Endodermal cell (in vitro differentiated cells): ENCODE measurements around the gene LMTK3. TPM values are rescaled to one million over a fixed set of nuclear protein-coding genes. Genes with fewer than 3 reads are reported as not detected.
A peak's percentile ranks its signal among the peaks of the same experiment; 100 is the strongest.

ENCODE experiments used
- DNase-seq: peaks from one replicate; pipeline ENCODE4 v3.0.0-alpha.2; 2017
- H3K27ac ChIP-seq: 2 replicates; pipeline ENCODE4 v1.5.1; 2013; ENCODE audit warnings: mild to moderate bottlenecking, low read depth, low read length, moderate library complexity
- H3K27me3 ChIP-seq: 2 replicates; pipeline ENCODE4 v1.6.1; 2013; ENCODE audit warnings: mild to moderate bottlenecking, low read length, moderate library complexity; ENCODE audit not compliant: insufficient read depth, control insufficient read depth, poor library complexity, severe bottlenecking
- H3K36me3 ChIP-seq: 2 replicates; pipeline ENCODE4 v1.7.0; 2013; ENCODE audit warnings: mild to moderate bottlenecking, low read length, moderate library complexity; ENCODE audit not compliant: control insufficient read depth, insufficient read depth
- H3K4me1 ChIP-seq: one replicate; pipeline ENCODE4 v1.7.0; 2013; ENCODE audit warnings: low read length; ENCODE audit not compliant: control insufficient read depth, insufficient read depth
- H3K4me3 ChIP-seq: 2 replicates; pipeline ENCODE4 v1.5.1; 2013; ENCODE audit warnings: mild to moderate bottlenecking, low read length, moderate library complexity
- H3K9ac ChIP-seq: 2 replicates; pipeline ENCODE4 v1.6.1; 2013; ENCODE audit warnings: mild to moderate bottlenecking, low read length, moderate library complexity; ENCODE audit not compliant: poor library complexity, severe bottlenecking; ENCODE audit errors: extremely low read depth
- H3K9me3 ChIP-seq: 2 replicates; pipeline ENCODE4 v1.6.1; 2013; ENCODE audit warnings: mild to moderate bottlenecking, low read length, moderate library complexity; ENCODE audit not compliant: control insufficient read depth
- H3K27ac Mint-ChIP-seq: 2 replicates; pipeline ENCODE4 v1.8.0; 2020; ENCODE audit warnings: mixed read lengths
- H3K27me3 Mint-ChIP-seq: 2 replicates; pipeline ENCODE4 v1.8.0; 2021; ENCODE audit warnings: mild to moderate bottlenecking, mixed read lengths; ENCODE audit not compliant: insufficient read depth
- H3K36me3 Mint-ChIP-seq: 2 replicates; pipeline ENCODE4 v1.8.0; 2020; ENCODE audit warnings: low read depth, mixed read lengths
- H3K4me1 Mint-ChIP-seq: 2 replicates; pipeline ENCODE4 v1.8.0; 2020; ENCODE audit warnings: mixed read lengths
- H3K4me3 Mint-ChIP-seq: 2 replicates; pipeline ENCODE4 v1.8.0; 2020; ENCODE audit warnings: mild to moderate bottlenecking, moderate library complexity, mixed read lengths
- H3K9me3 Mint-ChIP-seq: 2 replicates; pipeline ENCODE4 v1.8.0; 2020; ENCODE audit warnings: mild to moderate bottlenecking, mixed read lengths
- CTCF ChIP-seq: fragments of 200-600 bp; sonication (generic); conservative IDR thresholded peaks from 2 replicates; pipeline ENCODE4 v1.5.0; 2021; ENCODE audit warnings: antibody characterized with exemption, mild to moderate bottlenecking
- WGBS, 2 experiments: methylation state at CpG; one replicate each; pipeline versions ENCODE4 v1.1.5 to v1.1.7; 2013; ENCODE audit warnings: missing lambda C conversion rate in 2 of 2, mixed read lengths in 1 of 2; ENCODE audit not compliant: insufficient coverage in 1 of 2, insufficient read length in 1 of 2; 5-methylcytosine and 5-hydroxymethylcytosine counted together
- total RNA-seq, 2 donors: library from RNA; stranded (reverse); fragmentation: NEBNext Ultra II Directional in 1 of 2; extraction: Animal tissue kit (Norgen Biotek cat#: 25700) in 1 of 2; gene quantifications; 2 replicates in 1 of 2; 3 replicates in 1 of 2; pipeline ENCODE4 v1.2.1, GENCODE V29; 2021

LMTK3 gene
- total RNA-seq, 2 donors from 2014 or later = 11.1 to 14.5 TPM

GRCh38 chr19:48466561-48467325, 44.9 kb downstream of the LMTK3 start:
- H3K36me3 ChIP-seq = peaks cover 18% of the 10 kb centered on the region
- Mint-ChIP-seq H3K27me3 (peaks cover 16% of the 10 kb centered on the region), H3K4me3 (no peak overlapping the region), H3K36me3 (peaks cover 23% of the 10 kb centered on the region), H3K4me1 (no peaks in the 10 kb centered on the region), H3K9me3 (no peaks in the 10 kb centered on the region), H3K27ac (no peak overlapping the region)
- H3K27me3 ChIP-seq = no peaks in the 10 kb centered on the region
- H3K4me3 ChIP-seq = no peak overlapping the region
- TF ChIP-seq CTCF = peak; percentile 16
- H3K27ac ChIP-seq = no peak overlapping the region
- no peak overlapping the region for H3K9ac ChIP-seq
- 86 to 94% methylated on average over 14 to 16 of the region's 16 CpGs for WGBS, 2 experiments
- no peaks in the 10 kb centered on the region for H3K9me3 ChIP-seq
- H3K4me1 ChIP-seq = peaks cover 4% of the 10 kb centered on the region
- no peak for DNase-seq

- H3K36me3 ChIP-seq = peaks cover 6% of the 10 kb centered on the region
- no peak overlapping the region for H3K27ac ChIP-seq
- Mint-ChIP-seq H3K36me3 (peaks cover 10% of the 10 kb centered on the region), H3K4me3 (no peak overlapping the region), H3K4me1 (no peaks in the 10 kb centered on the region), H3K9me3 (no peaks in the 10 kb centered on the region), H3K27me3 (peaks cover 16% of the 10 kb centered on the region), H3K27ac (no peak overlapping the region)
- H3K9me3 ChIP-seq = no peaks in the 10 kb centered on the region
- TF ChIP-seq CTCF = no peak
- DNase-seq = no peak
- WGBS, 2 experiments = 100% methylated on average over 1 of the region's 1 CpG
- no peaks in the 10 kb centered on the region for H3K27me3 ChIP-seq
- no peak overlapping the region for H3K9ac ChIP-seq
- H3K4me3 ChIP-seq = no peak overlapping the region
- H3K4me1 ChIP-seq = peaks cover under 1% of the 10 kb centered on the region
These were observed 46.4 kb downstream of the LMTK3 start for GRCh38 chr19:48465215-48465614.

DNA sequence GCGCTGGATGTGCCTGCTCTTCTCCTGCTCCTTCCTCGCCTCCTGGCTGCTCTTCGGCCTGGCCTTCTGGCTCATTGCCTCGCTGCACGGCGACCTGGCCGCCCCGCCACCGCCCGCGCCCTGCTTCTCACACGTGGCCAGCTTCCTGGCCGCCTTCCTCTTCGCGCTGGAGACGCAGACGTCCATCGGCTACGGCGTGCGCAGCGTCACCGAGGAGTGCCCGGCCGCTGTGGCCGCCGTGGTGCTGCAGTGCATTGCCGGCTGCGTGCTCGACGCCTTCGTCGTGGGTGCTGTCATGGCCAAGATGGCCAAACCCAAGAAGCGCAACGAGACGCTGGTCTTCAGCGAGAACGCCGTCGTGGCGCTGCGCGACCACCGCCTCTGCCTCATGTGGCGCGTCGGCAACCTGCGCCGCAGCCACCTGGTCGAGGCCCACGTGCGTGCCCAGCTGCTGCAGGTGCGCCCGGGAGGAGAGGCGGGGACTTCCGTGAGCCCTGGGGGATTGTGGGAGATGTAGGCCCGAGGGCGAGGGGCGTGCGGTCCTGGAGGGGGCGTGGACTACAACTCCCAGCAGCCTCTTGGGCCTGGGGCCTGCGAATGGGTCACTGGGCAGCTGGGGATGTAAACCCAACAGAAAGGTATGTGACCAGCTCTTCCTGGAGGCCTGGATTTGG, 49.5 kb downstream of the LMTK3 start:
- no peaks in the 10 kb centered on the region for H3K4me1 ChIP-seq
- H3K27me3 ChIP-seq = no peaks in the 10 kb centered on the region
- H3K36me3 ChIP-seq = peaks cover 15% of the 10 kb centered on the region
- H3K36me3 Mint-ChIP-seq = peaks cover 27% of the 10 kb centered on the region
- H3K27me3 Mint-ChIP-seq = peaks cover 16% of the 10 kb centered on the region
- H3K9me3 Mint-ChIP-seq = no peaks in the 10 kb centered on the region
- no peak overlapping the region for H3K9ac ChIP-seq
- H3K9me3 ChIP-seq = no peaks in the 10 kb centered on the region
- no peak overlapping the region for H3K27ac ChIP-seq
- no peak for TF ChIP-seq CTCF
- DNase-seq = peak; percentile 94
- H3K4me3 ChIP-seq = no peak overlapping the region
- H3K4me1 Mint-ChIP-seq = no peaks in the 10 kb centered on the region
- H3K4me3 Mint-ChIP-seq = no peak overlapping the region
- WGBS, 2 experiments = 94% methylated on average over 52 to 62 of the region's 62 CpGs
- H3K27ac Mint-ChIP-seq = peak overlapping the region; percentile 39
